Mononuclear cell (primary cell): ENCODE measurements around the gene HAUS7. TPM values are rescaled to one million over a fixed set of nuclear protein-coding genes. Genes with fewer than 3 reads are reported as not detected.
"Not testable (repeated sequence)": the region's sequence is repeated elsewhere in the genome, so short reads cannot be mapped to it uniquely, and the experiment has no call there.

ENCODE experiments used
- H3K27me3 ChIP-seq: 2 replicates; pipeline ENCODE4 v1.6.0; 2011; ENCODE audit warnings: low read length, control low read depth; ENCODE audit not compliant: insufficient read depth
- H3K4me1 ChIP-seq: 2 replicates; pipeline ENCODE4 v1.5.1; 2011; ENCODE audit warnings: mild to moderate bottlenecking, low read length, control low read depth; ENCODE audit not compliant: insufficient read depth
- H3K4me3 ChIP-seq: 2 replicates; pipeline ENCODE4 v1.5.1; 2011; ENCODE audit warnings: mild to moderate bottlenecking, low read length, moderate library complexity
- H3K9me3 ChIP-seq: 2 replicates; pipeline ENCODE4 v1.5.1; 2011; ENCODE audit warnings: low read depth, mild to moderate bottlenecking, control low read depth, low read length
- total RNA-seq: library from RNA; depleted of rRNA; stranded (reverse); fragments of >200 nt; gene quantifications from one replicate; pipeline ENCODE4 v1.2.3, GENCODE V29; 2012

The HAUS7 gene
- total RNA-seq, 1 donor = 11.8 TPM

- Histone ChIP-seq H3K27me3 (no peaks in the 10 kb centered on the region), H3K4me1 (peaks cover 14% of the 10 kb centered on the region), H3K9me3 (no peaks in the 10 kb centered on the region), H3K4me3 (no peak overlapping the region)
These were observed 60.8 kb downstream of the HAUS7 start for GRCh38 chrX:153409414-153410101.

DNA sequence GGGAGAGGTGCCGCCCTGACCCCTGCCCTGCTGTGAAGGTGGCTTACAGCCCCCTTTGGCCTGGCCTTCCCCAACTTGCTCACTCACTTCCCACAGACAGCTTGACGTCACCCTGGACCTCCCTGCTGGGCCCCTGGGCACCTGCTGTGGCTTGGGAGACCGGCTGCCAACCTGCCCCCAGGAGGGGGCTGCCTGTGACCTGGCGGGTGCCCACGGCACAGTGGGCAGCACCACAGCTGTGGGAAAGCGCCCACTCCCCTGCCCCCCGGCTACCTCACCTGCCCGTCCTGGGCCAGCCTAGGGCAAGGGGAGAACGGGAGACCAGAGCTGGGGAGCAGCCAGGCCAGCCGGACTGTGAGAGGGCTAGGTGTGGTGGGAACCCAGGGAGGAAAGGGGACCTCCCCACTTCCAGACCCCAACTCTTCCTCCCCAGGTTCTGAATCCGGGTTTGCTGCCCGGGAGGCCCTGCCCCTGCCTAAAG is 61.5 kb downstream of the HAUS7 start:
- H3K9me3 ChIP-seq = no peaks in the 10 kb centered on the region

DNA sequence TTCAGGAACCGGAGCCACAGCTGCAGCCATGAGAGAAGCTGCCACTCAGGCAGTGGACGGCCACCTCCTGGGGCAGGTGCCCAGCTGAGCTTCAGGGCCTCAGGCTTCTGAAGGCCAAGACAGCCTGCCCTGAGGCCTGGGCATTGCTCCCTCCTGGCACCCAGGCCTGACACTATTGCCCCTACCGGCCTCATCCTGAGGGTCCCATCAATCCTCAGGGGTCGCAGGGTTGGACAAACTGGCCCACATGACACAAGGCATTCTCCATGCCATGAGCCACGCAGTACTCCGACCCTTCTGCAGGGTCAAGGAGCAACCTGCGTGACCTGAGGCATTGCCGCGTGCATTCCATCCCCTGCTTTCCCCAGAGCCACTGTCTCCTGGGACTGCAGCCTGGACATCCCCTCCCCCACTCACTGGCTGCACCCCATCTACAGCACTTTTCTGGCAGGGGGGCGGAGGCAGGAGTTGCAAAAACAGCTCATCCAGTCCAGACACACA is 62.1 kb downstream of the HAUS7 start:
- no peaks in the 10 kb centered on the region for H3K27me3 ChIP-seq
- no peak overlapping the region for H3K4me3 ChIP-seq
- H3K9me3 ChIP-seq = no peaks in the 10 kb centered on the region
- peaks cover 14% of the 10 kb centered on the region for H3K4me1 ChIP-seq

More for the DNA sequence above, 61.5 kb downstream of the HAUS7 start:
- H3K4me1 ChIP-seq = peaks cover 14% of the 10 kb centered on the region
- no peak overlapping the region for H3K4me3 ChIP-seq
- no peaks in the 10 kb centered on the region for H3K27me3 ChIP-seq

DNA sequence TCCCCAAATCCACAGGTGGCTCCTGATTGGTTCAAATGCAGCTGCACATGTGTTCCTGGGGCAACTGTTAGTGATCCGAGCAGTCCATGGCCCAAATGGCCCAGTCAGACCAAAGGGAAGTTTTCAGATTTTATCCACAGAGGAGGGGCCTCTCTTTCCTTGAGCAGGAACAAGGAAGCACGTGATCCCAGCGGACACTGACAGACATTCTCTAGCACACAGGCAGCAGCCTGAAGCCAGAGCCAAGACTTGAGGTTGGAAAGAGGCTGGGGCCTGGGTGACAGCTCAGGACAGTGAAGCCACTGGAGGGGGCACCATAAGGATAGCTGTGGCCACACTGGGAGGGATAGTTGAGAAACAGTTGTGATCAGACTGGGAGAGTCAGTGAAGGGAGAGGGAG is 62.6 kb downstream of the HAUS7 start:
- peaks cover 10% of the 10 kb centered on the region for H3K4me1 ChIP-seq
- no peaks in the 10 kb centered on the region for H3K27me3 ChIP-seq
- no peak overlapping the region for H3K4me3 ChIP-seq
- H3K9me3 ChIP-seq = no peaks in the 10 kb centered on the region

GRCh38 chrX:153406903-153407302 is 63.5 kb downstream of the HAUS7 start:
- H3K4me1 ChIP-seq = peaks cover 2% of the 10 kb centered on the region
- H3K27me3 ChIP-seq = no peaks in the 10 kb centered on the region
- no peaks in the 10 kb centered on the region for H3K9me3 ChIP-seq
- no peak overlapping the region for H3K4me3 ChIP-seq

DNA sequence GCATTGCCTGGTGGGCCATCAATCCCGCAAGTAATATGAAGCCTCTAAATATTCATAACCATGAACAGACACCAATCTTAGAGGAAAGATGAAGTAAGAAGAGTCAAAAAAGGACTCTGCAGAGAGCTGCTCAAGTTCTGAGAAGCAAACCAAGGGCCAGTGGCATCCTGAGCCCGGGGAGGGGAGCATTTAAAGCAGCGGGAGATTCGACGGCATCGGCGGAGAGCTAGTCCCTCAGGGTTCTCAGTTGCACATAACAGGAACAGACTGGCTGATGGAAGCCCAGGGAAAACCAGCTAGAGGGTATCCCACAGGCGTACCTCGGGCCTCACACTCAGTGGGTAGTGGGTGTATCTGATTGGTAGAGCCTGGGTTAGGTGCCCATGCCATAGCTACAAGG is 64.4 kb downstream of the HAUS7 start:
- H3K4me3 ChIP-seq = no peak overlapping the region

GRCh38 chrX:153405426-153405825 is 65.0 kb downstream of the HAUS7 start:
- H3K27me3 ChIP-seq = no peaks in the 10 kb centered on the region
- no peaks in the 10 kb centered on the region for H3K9me3 ChIP-seq
- no peaks in the 10 kb centered on the region for H3K4me1 ChIP-seq
- H3K4me3 ChIP-seq = no peak overlapping the region

More for the DNA sequence above, 64.4 kb downstream of the HAUS7 start:
- Histone ChIP-seq H3K4me1 (no peaks in the 10 kb centered on the region), H3K9me3 (no peaks in the 10 kb centered on the region), H3K27me3 (no peaks in the 10 kb centered on the region)

- H3K4me3 ChIP-seq, H3K4me1 ChIP-seq: not testable (repeated sequence)
These were observed 66.0 kb downstream of the HAUS7 start for GRCh38 chrX:153404333-153404732.

GRCh38 chrX:153401133-153401764 is 69.1 kb downstream of the HAUS7 start, which contains the start of gene PNMA6E:
PNMA6E (minus strand) TSS chrX:153401350; CDS start chrX:153398849, 2,501 bp downstream.
- Histone ChIP-seq H3K9me3 (no peaks in the 10 kb centered on the region), H3K27me3 (no peaks in the 10 kb centered on the region), H3K4me3 (no peak within 1 kb of the TSS), H3K4me1 (no peaks in the 10 kb centered on the region)

More at GRCh38 chrX:153404333-153404732, 66.0 kb downstream of the HAUS7 start:
- H3K9me3 ChIP-seq, H3K27me3 ChIP-seq: not testable (repeated sequence)

GRCh38 chrX:153400146-153401132 is 69.9 kb downstream of the HAUS7 start:
- H3K9me3 ChIP-seq = no peaks in the 10 kb centered on the region

GRCh38 chrX:153398275-153398960 is 72.0 kb downstream of the HAUS7 start:
- Histone ChIP-seq H3K4me1 (no peaks in the 10 kb centered on the region), H3K27me3 (no peaks in the 10 kb centered on the region), H3K9me3 (no peaks in the 10 kb centered on the region), H3K4me3 (no peak overlapping the region)

More at GRCh38 chrX:153400146-153401132, 69.9 kb downstream of the HAUS7 start:
- no peak overlapping the region for H3K4me3 ChIP-seq
- no peaks in the 10 kb centered on the region for H3K27me3 ChIP-seq
- no peaks in the 10 kb centered on the region for H3K4me1 ChIP-seq
